NCI-H1092 (cell line): ENCODE measurements around the gene KIF1C.
"Not testable (repeated sequence)": the region's sequence is repeated elsewhere in the genome, so short reads cannot be mapped to it uniquely, and the experiment has no call there.

ENCODE experiments used
- DNase-seq: peaks from one replicate; lab custom pipeline; 2025; lab: John Stamatoyannopoulos, UW

KIF1C gene

GRCh38 chr17:5002121-5002788, 4.5 kb downstream of the KIF1C start:
- DNase-seq = no peak

GRCh38 chr17:5003214-5003867, 5.6 kb downstream of the KIF1C start:
- no peak for DNase-seq

- DNase-seq = no peak
Measured at GRCh38 chr17:5011928-5012327, 14.2 kb downstream of the KIF1C start.

- no peak for DNase-seq
Measured at GRCh38 chr17:5014357-5014756, 16.6 kb downstream of the KIF1C start.

GRCh38 chr17:5019475-5019956, 21.8 kb downstream of the KIF1C start:
- no peak for DNase-seq

- no peak for DNase-seq
Measured at GRCh38 chr17:5020502-5021023, 22.8 kb downstream of the KIF1C start.

- no peak for DNase-seq
Measured at GRCh38 chr17:5022171-5022711, 24.5 kb downstream of the KIF1C start.

- no peak for DNase-seq
Measured at GRCh38 chr17:5023588-5024147, 25.9 kb downstream of the KIF1C start.

GRCh38 chr17:5024604-5025003, 26.9 kb downstream of the KIF1C start:
- no peak for DNase-seq

GRCh38 chr17:5027299-5027698, 29.5 kb downstream of the KIF1C start:
- DNase-seq = no peak

- no peak for DNase-seq
Measured at GRCh38 chr17:5027916-5028315, 30.2 kb downstream of the KIF1C start.

- not testable (repeated sequence) for DNase-seq
Measured at GRCh38 chr17:5030168-5030567, 32.4 kb downstream of the KIF1C start.

GRCh38 chr17:5031365-5032082, 33.8 kb downstream of the KIF1C start:
- peak; percentile 55 for DNase-seq

GRCh38 chr17:5032865-5033264, 35.1 kb downstream of the KIF1C start:
- no peak for DNase-seq

GRCh38 chr17:5033352-5034015, 35.7 kb downstream of the KIF1C start:
- DNase-seq = no peak

GRCh38 chr17:5034063-5034462, 36.3 kb downstream of the KIF1C start:
- no peak for DNase-seq

- no peak for DNase-seq
Measured at GRCh38 chr17:5034651-5035050, 36.9 kb downstream of the KIF1C start.

GRCh38 chr17:5035315-5035714, 37.6 kb downstream of the KIF1C start, which contains the start of gene SLC52A1:
TSS of gene SLC52A1 (minus strand) at chr17:5035426. CDS start at chr17:5034606, 820 bp downstream.
- no peak for DNase-seq

- DNase-seq = no peak
Measured at GRCh38 chr17:5042157-5043022, 44.6 kb downstream of the KIF1C start.

GRCh38 chr17:5043524-5043923, 45.8 kb downstream of the KIF1C start:
- no peak for DNase-seq
